IMR-90 (cell line): ENCODE results near the gene MSLN. TPM values are rescaled to one million over a fixed set of nuclear protein-coding genes. Genes with fewer than 3 reads are reported as not detected.

Experiments
- ATAC-seq: fragments of 200-7000 bp; cut with Tn5 transposase; 2 replicates; pipeline ENCODE4 v1.9.1; 2020; ENCODE audit warnings: low read depth, mild to moderate bottlenecking, moderate library complexity
- BruUV-seq: library from RNA; stranded (reverse); fragments of 400-500 nt; replicated peaks from 2 replicates; lab custom pipeline; 2021; lab: Mats Ljungman, UMichigan
- CTCF ChIA-PET: fragments of 300-600 bp; formaldehyde crosslinking; extraction: SDS; loops from one replicate; lab custom pipeline; 2021; ENCODE audit warnings: antibody characterized with exemption; lab: Yijun Ruan, JAX
- POLR2A ChIA-PET: fragments of 300-600 bp; sonication (Branson Sonifier 250); formaldehyde crosslinking; loops from one replicate; lab custom pipeline; 2022; ENCODE audit warnings: antibody characterized with exemption; ENCODE audit not compliant: unreplicated experiment; lab: Charles Lee
- DNase-seq: peaks from one replicate; pipeline ENCODE4 v3.0.0; 2013
- H2AFZ ChIP-seq: replicated peaks from 2 replicates; pipeline ENCODE3; 2013; ENCODE audit warnings: low read length, mild to moderate bottlenecking; ENCODE audit not compliant: poor library complexity
- H2AK5ac ChIP-seq: 2 replicates; pipeline ENCODE4 v1.6.1; 2013; ENCODE audit warnings: low read depth, low read length, inconsistent platforms
- H2AK9ac ChIP-seq: replicated peaks from 2 replicates; pipeline ENCODE3; 2013; ENCODE audit warnings: mild to moderate bottlenecking, low read depth, low read length, moderate library complexity; ENCODE audit not compliant: poor library complexity
- H2BK120ac ChIP-seq: 2 replicates; pipeline ENCODE4 v1.6.1; 2013; ENCODE audit warnings: low read depth, low read length, inconsistent platforms
- H2BK15ac ChIP-seq: 3 replicates; pipeline ENCODE4 v1.6.1; 2013; ENCODE audit warnings: low read depth, low read length, inconsistent platforms
- H2BK20ac ChIP-seq: 2 replicates; pipeline ENCODE4 v1.6.1; 2013; ENCODE audit warnings: low read depth, mild to moderate bottlenecking, inconsistent platforms, low read length, moderate library complexity
- H2BK5ac ChIP-seq: 2 replicates; pipeline ENCODE4 v1.6.1; 2013; ENCODE audit warnings: mild to moderate bottlenecking, low read depth, low read length, inconsistent platforms; ENCODE audit not compliant: poor library complexity, severe bottlenecking
- H3K14ac ChIP-seq: replicated peaks from 2 replicates; pipeline ENCODE4 v1.6.1; 2013; ENCODE audit warnings: low read depth, low read length, inconsistent platforms
- H3K18ac ChIP-seq: 2 replicates; pipeline ENCODE4 v1.6.1; 2013; ENCODE audit warnings: low read depth, low read length, control low read depth
- H3K23ac ChIP-seq: 2 replicates; pipeline ENCODE4 v1.6.1; 2013; ENCODE audit warnings: low read depth, low read length, inconsistent platforms
- H3K27ac ChIP-seq: 2 replicates; pipeline ENCODE4 v1.5.1; 2013; ENCODE audit warnings: mild to moderate bottlenecking, control low read depth, low read length; ENCODE audit not compliant: insufficient read depth
- H3K27me3 ChIP-seq: 2 replicates; pipeline ENCODE4 v1.6.1; 2013; ENCODE audit warnings: low read length; ENCODE audit not compliant: control insufficient read depth, insufficient read depth
- H3K36me3 ChIP-seq: 2 replicates; pipeline ENCODE4 v1.6.1; 2013; ENCODE audit warnings: low read length, mixed read lengths; ENCODE audit not compliant: control insufficient read depth, insufficient read depth
- H3K4ac ChIP-seq: 2 replicates; pipeline ENCODE4 v1.6.1; 2013; ENCODE audit warnings: low read depth, low read length, inconsistent platforms
- H3K4me1 ChIP-seq: 2 replicates; pipeline ENCODE4 v1.6.1; 2013; ENCODE audit warnings: low read length, mixed read lengths; ENCODE audit not compliant: control insufficient read depth, insufficient read depth
- H3K4me2 ChIP-seq: 2 replicates; pipeline ENCODE4 v1.6.1; 2013; ENCODE audit warnings: low read depth, mild to moderate bottlenecking, control low read depth, low read length, moderate library complexity
- H3K4me3 ChIP-seq: 2 replicates; pipeline ENCODE4 v1.5.1; 2013; ENCODE audit warnings: low read depth, mild to moderate bottlenecking, control low read depth, low read length, moderate library complexity; ENCODE audit not compliant: insufficient read depth
- H3K56ac ChIP-seq: 2 replicates; pipeline ENCODE4 v1.6.1; 2013; ENCODE audit warnings: low read length, inconsistent platforms; ENCODE audit not compliant: insufficient read depth; ENCODE audit errors: extremely low read depth
- H3K79me1 ChIP-seq, 2 experiments: 2 replicates each; pipeline ENCODE4 v1.6.1; 2013; ENCODE audit warnings: low read length in 2 of 2, inconsistent platforms in 1 of 2, low read depth in 1 of 2
- H3K9ac ChIP-seq: 2 replicates; pipeline ENCODE4 v1.6.1; 2013; ENCODE audit warnings: low read depth, low read length, control low read depth
- H3K9me1 ChIP-seq: 2 replicates; pipeline ENCODE4 v1.6.1; 2013; ENCODE audit warnings: low read length, inconsistent platforms; ENCODE audit not compliant: insufficient read depth
- H3K9me3 ChIP-seq: 2 replicates; pipeline ENCODE4 v1.6.1; 2013; ENCODE audit warnings: low read length; ENCODE audit not compliant: control insufficient read depth, insufficient read depth
- H4K20me1 ChIP-seq: 2 replicates; pipeline ENCODE4 v1.6.1; 2013; ENCODE audit warnings: low read length, inconsistent platforms; ENCODE audit not compliant: insufficient read depth
- H4K5ac ChIP-seq: 2 replicates; pipeline ENCODE4 v1.6.1; 2013; ENCODE audit warnings: mild to moderate bottlenecking, low read depth, low read length, control low read depth
- H4K8ac ChIP-seq, 2 experiments: 2 replicates each; pipeline ENCODE4 v1.6.1; 2013; ENCODE audit warnings: low read depth in 2 of 2, low read length in 2 of 2, control low read depth in 1 of 2, inconsistent platforms in 1 of 2
- H4K91ac ChIP-seq: 2 replicates; pipeline ENCODE4 v1.6.1; 2013; ENCODE audit warnings: low read depth, low read length, inconsistent platforms; ENCODE audit not compliant: insufficient read depth
- BHLHE40 ChIP-seq: fragments of 150-350 bp; IDR thresholded peaks from 2 replicates; pipeline ENCODE4 v1.6.1; 2016; ENCODE audit warnings: mild to moderate bottlenecking, low read depth, low read length
- CHD1 ChIP-seq: IDR thresholded peaks from 2 replicates; pipeline ENCODE4 v1.6.1; 2012; ENCODE audit warnings: low read depth, low read length, improper control_type of control experiment
- CTCF ChIP-seq: conservative IDR thresholded peaks from 2 replicates; pipeline ENCODE4 v1.5.1; 2012; ENCODE audit warnings: mild to moderate bottlenecking, low read depth, low read length, improper control_type of control experiment
- ELK1 ChIP-seq: fragments of 150-350 bp; IDR thresholded peaks from 2 replicates; pipeline ENCODE4 v1.6.1; 2016; ENCODE audit warnings: low read depth, mild to moderate bottlenecking, low read length, moderate library complexity, borderline replicate concordance
- FOS ChIP-seq: fragments of 150-350 bp; IDR thresholded peaks from 2 replicates; pipeline ENCODE4 v1.6.1; 2016; ENCODE audit warnings: low read depth, low read length
- MXI1 ChIP-seq: IDR thresholded peaks from 2 replicates; pipeline ENCODE4 v1.6.1; 2012; ENCODE audit warnings: low read depth, mild to moderate bottlenecking, low read length, moderate library complexity, borderline replicate concordance
- NFE2L2 ChIP-seq: fragments of 150-350 bp; IDR thresholded peaks from 2 replicates; pipeline ENCODE4 v1.6.1; 2016; ENCODE audit warnings: low read depth, mild to moderate bottlenecking, low read length
- POLR2A ChIP-seq: IDR thresholded peaks from 2 replicates; pipeline ENCODE4 v1.6.1; 2012; ENCODE audit warnings: mild to moderate bottlenecking, low read depth, low read length
- RAD21 ChIP-seq: IDR thresholded peaks from 2 replicates; pipeline ENCODE4 v1.6.1; 2012; ENCODE audit warnings: low read length, improper control_type of control experiment
- RCOR1 ChIP-seq: IDR thresholded peaks from 2 replicates; pipeline ENCODE4 v1.6.1; 2012; ENCODE audit warnings: mild to moderate bottlenecking, low read length, improper control_type of control experiment; ENCODE audit not compliant: insufficient replicate concordance
- RFX5 ChIP-seq: IDR thresholded peaks from 2 replicates; pipeline ENCODE4 v1.8.0; 2012; ENCODE audit warnings: low read depth, mild to moderate bottlenecking, low read length, moderate library complexity
- SMC3 ChIP-seq: fragments of 150-350 bp; IDR thresholded peaks from 2 replicates; pipeline ENCODE4 v1.6.1; 2016; ENCODE audit warnings: low read depth, mild to moderate bottlenecking, antibody characterized with exemption, low read length, moderate library complexity
- USF2 ChIP-seq: fragments of 150-350 bp; IDR thresholded peaks from 2 replicates; pipeline ENCODE4 v1.6.1; 2017; ENCODE audit warnings: mild to moderate bottlenecking, antibody characterized with exemption, low read length, low read depth
- WGBS, 2 experiments: methylation state at CpG; one replicate each; pipeline versions ENCODE4 v1.1.5 to v1.1.7; 2013; ENCODE audit warnings: missing lambda C conversion rate in 2 of 2; ENCODE audit not compliant: insufficient read length in 1 of 2; ENCODE audit errors: extremely low coverage in 2 of 2; 5-methylcytosine and 5-hydroxymethylcytosine counted together
- dilution Hi-C: fragments of 300-500 bp; cut with HindIII; formaldehyde crosslinking; loops from one replicate; pipeline ENCODE4 v1.14.3; 2018; ENCODE audit warnings: low sequenced_read_pairs; ENCODE audit not compliant: unreplicated experiment
- in situ Hi-C: fragments of 300-500 bp; cut with MboI; formaldehyde crosslinking; loops from 3 replicates; pipeline ENCODE4 v1.14.3; 2019; ENCODE audit warnings: low sequenced_read_pairs, inconsistent platforms, mixed read lengths
- intact Hi-C: fragments of 100-400 bp; cut with micrococcal nuclease; formaldehyde crosslinking; loops from 2 replicates; pipeline ENCODE4 v1.10.0; 2022
- polyA plus RNA-seq, 3 experiments: library from polyadenylated mRNA; depleted of rRNA; stranded (reverse); fragments of >200 nt; gene quantifications; 2 replicates each; pipeline ENCODE4 v1.2.3, GENCODE V29; 2012; ENCODE audit warnings: low replicate concordance in 1 of 3
- total RNA-seq: library from RNA; depleted of rRNA; stranded (reverse); fragments of >200 nt; gene quantifications from 2 replicates; pipeline ENCODE4 v1.2.3, GENCODE V29; 2012

The MSLN gene
- total and polyA plus RNA-seq, 2 of the 4 experiments (the other 2 are of a cell fraction) = 0.14 TPM; not detected in 1

DNA sequence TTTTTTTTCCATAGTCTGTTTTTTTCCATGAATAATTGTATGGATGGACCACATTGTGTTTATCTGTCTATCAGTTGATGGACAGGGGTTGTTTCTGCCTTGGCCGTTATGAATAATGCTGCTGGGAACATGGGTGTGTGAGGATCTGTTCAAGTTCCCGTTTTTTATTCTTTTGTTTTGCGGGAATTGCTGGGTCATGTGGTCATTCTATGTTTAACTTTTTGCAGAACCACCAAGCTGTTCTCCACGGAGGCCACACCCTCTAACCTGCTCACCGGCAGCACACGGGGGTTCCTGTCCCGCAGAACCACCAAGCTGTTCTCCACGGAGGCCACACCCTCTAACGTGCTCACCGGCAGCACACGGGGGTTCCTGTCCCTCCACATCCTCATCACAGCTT is 5.9 kb upstream of the MSLN start:
- ATAC-seq (no peak), DNase-seq (no peak)
- dilution Hi-C loops (no loop called here), intact Hi-C loops (no loop called here), in situ Hi-C loops (no loop called here)
- no peak overlapping the region for H4K5ac ChIP-seq
- no peak overlapping the region for H3K23ac ChIP-seq
- H4K8ac ChIP-seq = no peak overlapping the region
- H2AK5ac ChIP-seq = no peak overlapping the region
- no peak overlapping the region for H3K56ac ChIP-seq
- peaks cover 12% of the 10 kb centered on the region for H3K27me3 ChIP-seq
- no peak overlapping the region for H3K14ac ChIP-seq
- H3K9me3 ChIP-seq = peaks cover 3% of the 10 kb centered on the region
- no peak overlapping the region for H2BK20ac ChIP-seq
- H3K27ac ChIP-seq = no peak overlapping the region
- H3K9ac ChIP-seq = no peak overlapping the region
- BruUV-seq = no TSS peak
- 79% methylated on average over 5 of the region's 11 CpGs; no CpG with 5 or more reads in 1 of the 2 experiments for WGBS, 2 experiments
- no peaks in the 10 kb centered on the region for H3K79me1 ChIP-seq
- H2AK9ac ChIP-seq = no peak overlapping the region
- no peak overlapping the region for H2BK120ac ChIP-seq
- no peaks in the 10 kb centered on the region for H3K9me1 ChIP-seq
- CTCF ChIA-PET = no interaction called here
- no peak overlapping the region for H3K4me2 ChIP-seq
- H3K4ac ChIP-seq = no peak overlapping the region
- no peak overlapping the region for H4K91ac ChIP-seq
- no peaks in the 10 kb centered on the region for H3K4me1 ChIP-seq
- no peaks in the 10 kb centered on the region for H3K36me3 ChIP-seq
- no peak overlapping the region for H2BK15ac ChIP-seq
- no peak overlapping the region for H3K18ac ChIP-seq
- H2BK5ac ChIP-seq = no peak overlapping the region
- no peak overlapping the region for H3K4me3 ChIP-seq
- POLR2A ChIA-PET = no interaction called here
- H4K20me1 ChIP-seq = no peaks in the 10 kb centered on the region
- TF ChIP-seq RFX5 (no peak), RCOR1 (no peak), NFE2L2 (no peak), MXI1 (no peak), RAD21 (no peak), CHD1 (no peak), POLR2A (no peak), SMC3 (no peak), FOS (no peak), USF2 (no peak), CTCF (no peak), BHLHE40 (no peak), ELK1 (no peak)
- H2AFZ ChIP-seq = no peak overlapping the region
